ENCODE results near the gene UGCG.
A peak's percentile ranks its signal among the peaks of the same experiment; 100 is the strongest.
"Not testable (repeated sequence)": the region's sequence is repeated elsewhere in the genome, so short reads cannot be mapped to it uniquely, and the experiment has no call there.

Gene UGCG

DNA sequence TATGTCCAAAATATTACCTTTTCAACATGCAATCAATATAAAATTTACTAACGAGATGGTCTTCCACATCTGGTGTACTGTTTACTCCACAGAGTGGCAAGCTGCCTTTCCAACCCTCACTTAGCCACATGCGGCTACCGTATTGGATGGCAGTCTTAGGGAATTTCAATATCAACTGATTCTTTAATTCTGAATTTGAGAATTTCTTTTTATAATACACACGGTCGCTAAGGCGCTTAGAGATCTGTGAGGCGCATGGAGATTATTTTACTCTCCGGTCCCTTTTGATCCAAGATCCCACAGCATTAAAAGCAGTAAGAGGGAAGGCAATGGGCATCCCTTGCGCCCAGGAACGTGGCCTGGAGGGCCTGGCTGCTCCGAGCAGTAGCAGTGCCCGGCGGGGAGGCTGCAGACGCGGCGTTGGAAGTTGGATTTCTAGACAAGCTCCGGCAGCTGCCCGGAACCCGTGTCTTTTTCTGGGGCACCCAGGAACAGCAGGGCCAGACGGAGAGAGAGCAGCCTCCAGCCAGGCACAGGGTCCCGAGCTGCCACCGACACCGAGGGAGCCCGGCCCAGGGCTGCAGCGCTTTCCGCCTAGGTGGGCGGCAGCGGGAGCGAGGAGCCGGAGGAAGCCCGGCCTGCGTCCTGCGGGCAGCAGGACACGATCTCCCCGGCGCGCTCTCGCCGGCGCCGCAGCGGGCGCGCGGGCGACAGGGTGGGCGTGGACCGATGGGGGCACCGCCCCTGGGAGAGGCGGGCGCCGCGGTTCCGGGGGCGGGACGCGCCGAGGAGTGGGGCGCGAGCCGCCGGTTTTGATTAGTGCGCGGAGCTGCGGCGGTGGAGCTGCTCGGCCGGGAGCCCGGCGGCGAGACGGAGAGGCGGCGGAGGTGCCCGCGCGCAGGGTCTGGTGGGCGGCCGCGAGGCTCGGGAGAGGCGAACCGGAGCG is at the start of gene UGCG:
Gene UGCG, plus strand, starts transcription at position 819 of the 946 bp plus-strand sequence. CDS start 402 bp downstream, outside the sequence.
- DNase-seq (ENCODE audit: low spot score) = peak; percentile 85

DNA sequence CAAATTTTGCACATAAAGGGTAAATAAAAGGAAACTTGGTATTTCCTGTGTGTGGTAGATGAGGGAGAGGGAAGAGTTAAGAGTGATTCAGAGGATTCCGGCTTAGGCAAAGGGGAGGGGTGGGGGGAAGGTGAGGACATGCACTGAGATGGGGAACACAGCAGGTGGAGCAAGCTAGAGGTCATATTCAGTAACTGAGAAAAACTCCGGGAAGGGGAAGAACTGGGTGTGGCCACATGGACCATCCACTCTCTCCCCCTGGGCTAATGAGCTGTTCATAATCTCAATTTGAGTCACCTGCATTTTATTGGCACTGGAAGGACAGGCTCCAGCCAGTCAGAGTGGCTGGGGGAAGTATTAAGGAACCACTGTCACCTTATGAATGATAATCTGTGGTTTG is 45.1 kb upstream of the UGCG start:
- no peak for DNase-seq (ENCODE audit: low spot score)

DNA sequence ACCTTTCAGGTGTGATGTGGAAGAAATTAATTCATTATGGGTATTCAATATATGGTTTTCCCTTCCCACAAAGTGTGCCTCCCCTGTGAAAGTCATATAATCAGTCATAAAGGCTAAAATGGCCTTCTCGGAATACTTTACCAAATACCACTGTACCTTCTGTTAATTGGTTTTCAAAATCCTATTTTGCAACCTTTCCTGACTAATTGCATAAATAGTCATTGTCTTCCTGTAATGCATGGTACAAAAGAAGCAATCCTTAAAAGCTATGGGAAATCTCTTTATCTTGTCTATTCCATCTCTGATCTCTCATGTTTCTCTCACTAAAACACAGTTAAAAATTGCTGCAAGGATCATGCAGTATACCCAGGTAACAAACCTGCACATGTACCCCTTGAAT is 44.3 kb upstream of the UGCG start:
- DNase-seq (ENCODE audit: low spot score) = no peak

DNA sequence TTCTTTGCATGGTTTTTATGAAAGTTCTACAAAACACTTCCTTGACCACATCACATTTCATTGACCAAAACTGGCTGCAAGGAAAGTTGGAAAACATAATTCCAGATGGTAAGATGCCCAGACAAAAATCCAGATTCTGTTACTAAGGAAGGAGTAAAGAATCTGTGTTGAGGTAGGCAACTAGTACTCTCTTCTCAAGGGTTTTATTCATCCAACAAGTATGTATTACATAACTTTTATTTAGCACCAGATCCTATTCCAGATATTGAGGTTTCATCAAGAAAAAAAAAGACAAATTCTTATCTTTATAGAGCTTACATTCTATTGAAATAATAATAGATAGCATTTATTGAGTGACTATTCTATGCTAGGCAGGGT is 43.2 kb upstream of the UGCG start:
- no peak for DNase-seq (ENCODE audit: low spot score)

DNA sequence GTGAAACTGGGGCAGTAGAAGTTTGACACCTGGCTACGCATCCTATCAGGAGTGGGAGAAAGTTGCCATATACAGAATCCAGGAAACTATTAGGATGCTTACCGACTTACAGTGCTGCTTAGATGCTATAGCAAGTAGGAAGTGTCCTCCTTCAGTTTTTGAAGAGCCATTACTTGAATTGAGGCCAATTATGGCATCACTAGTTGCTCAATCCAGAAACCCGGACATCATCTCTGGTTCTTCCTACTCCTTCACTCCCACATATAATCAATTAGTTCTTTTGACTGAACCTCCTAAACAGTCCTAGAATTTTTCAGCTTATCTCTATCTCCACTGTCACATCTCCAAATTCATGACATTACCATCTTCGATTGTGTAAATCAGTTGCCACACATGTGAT is 41.8 kb upstream of the UGCG start:
- no peak for DNase-seq (ENCODE audit: low spot score)

DNA sequence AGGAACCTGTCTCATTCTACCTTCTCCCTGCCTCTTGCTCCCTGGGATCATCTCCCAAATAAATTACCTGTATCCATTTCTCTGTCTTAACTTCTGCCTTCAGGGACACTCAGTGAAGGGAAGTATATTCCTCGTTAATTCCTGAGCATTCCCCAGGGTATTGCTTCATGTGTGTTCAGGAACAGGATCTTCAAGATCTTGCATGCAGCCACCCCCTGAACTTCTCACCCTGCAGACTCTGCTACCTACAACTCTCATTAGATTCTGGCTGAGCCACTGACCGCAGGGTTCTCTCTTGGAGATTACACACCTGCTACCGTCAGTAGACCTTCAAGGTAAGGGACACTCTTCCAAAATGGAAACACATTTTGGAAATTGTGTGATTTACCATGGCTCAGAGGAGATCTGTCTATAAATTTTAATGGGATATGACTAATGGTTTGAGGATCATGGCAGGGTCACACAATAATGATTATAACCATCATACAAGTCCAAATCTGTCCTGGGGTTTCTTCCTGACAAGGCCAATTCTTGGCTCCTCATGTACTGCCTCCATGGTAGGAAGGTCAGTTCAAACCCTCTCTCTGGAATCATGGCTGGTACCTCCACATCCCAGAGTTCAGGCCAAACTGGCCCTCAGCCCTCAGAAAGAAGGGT is 38.9 kb upstream of the UGCG start:
- DNase-seq (ENCODE audit: low spot score) = no peak

DNA sequence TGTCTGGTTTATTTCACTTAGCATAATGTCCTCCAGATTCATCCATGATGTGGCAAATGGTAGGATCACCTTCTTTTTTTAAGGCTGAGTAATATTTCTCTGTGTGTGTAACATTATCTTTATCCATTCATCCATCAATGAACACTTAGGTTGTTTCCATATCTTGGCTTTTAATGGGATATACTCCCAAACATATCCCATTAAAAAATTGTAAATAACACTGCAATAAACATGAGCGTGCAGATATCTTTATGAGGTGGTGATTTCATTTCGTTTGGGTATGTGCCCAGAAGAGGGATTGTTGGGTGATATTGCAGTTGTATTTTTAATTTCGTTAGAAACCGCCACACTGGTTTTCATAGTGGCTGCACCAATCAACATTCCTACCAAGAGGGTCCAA is 36.2 kb upstream of the UGCG start:
- DNase-seq (ENCODE audit: low spot score) = no peak

DNA sequence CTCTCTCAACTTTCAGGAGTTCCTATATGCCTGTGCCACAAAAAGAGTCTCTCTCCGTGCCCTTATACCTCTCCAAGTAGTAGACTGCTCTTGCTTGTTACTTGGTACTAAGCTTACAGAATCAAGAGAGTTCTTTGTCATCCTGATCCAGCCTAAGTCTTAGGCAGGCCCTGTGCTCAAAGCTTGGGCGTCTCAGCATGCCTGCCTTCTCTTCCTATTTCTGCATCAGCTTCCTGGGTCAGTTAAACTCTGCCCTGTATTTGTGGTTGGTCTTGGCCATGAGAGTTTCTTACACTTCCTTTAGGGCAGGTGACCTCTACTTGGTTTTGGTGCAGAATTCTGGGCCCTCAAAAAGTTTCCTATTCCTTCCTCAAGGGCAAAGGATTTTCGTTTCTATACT is 33.0 kb upstream of the UGCG start:
- no peak for DNase-seq (ENCODE audit: low spot score)

DNA sequence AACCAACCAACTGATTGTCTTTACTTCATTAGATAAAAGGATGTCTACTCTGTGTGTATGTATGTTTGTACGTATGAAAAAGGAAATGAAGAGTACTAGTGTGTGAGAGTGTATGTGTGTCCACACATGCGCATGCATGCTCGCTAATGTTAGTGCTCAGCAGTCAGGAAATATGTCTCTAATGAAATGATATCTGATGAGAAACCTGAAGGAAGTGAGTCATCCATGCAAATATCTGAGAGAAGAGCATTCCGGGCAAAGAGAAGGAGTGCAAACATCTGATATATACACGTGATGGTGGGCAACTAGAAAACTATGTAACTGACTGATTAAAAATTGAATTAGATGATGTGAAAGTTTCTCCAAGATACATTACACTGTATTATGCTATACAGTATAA is 29.6 kb upstream of the UGCG start:
- no peak for DNase-seq (ENCODE audit: low spot score)

DNA sequence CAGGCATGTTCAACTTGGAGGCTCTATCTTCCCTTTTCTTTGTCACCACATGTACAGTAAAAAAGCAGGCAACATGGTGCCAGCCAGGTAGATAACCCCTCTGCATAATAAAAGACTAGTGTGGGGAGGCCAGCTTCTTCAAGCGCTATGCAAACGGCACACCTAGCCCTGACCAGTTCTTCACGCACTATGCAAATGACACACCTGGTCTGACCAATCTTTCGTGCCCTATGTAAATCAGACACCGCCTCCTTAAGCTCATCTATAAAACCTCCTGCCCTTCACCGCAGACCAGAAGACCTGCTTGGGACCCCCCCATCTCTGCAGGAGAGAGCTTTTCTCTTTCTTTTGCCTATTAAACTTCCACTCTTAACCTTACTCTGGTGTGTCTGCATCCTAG is 28.1 kb upstream of the UGCG start:
- DNase-seq (ENCODE audit: low spot score) = no peak

DNA sequence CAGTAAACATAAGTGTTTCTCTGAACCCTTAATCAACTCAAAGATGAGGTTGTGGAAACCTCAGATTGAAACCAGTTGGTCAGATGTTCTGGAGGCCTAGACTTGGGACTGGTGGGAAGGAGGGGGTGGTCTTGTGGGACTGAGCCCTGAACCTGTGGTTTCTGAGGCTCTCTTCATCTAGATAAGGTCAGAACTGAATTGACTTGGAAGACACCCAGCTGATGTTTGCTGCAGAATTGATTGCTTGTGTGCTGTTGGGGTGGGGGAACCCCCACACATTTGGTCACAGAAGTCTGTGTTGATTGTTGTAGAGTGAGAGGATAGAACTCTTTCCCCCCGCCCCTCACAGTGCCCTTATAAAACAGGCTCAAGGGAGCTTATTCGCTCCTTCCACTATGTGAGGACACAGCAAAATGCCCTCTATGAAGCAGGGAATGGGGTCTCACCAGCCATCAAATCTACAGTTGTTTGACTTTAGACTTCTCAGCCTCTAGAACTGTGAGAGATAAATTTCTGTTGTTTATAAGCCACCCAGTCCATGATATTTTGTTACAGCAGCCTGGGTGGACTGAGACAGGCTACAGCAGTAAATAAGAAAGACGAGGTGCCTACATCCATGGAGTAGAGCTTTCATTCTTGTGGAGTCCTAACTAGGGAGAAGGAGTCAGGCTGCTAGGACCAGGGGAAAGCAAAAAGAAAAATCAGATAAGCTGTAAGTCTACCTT is 25.7 kb upstream of the UGCG start:
- DNase-seq (ENCODE audit: low spot score) = no peak

DNA sequence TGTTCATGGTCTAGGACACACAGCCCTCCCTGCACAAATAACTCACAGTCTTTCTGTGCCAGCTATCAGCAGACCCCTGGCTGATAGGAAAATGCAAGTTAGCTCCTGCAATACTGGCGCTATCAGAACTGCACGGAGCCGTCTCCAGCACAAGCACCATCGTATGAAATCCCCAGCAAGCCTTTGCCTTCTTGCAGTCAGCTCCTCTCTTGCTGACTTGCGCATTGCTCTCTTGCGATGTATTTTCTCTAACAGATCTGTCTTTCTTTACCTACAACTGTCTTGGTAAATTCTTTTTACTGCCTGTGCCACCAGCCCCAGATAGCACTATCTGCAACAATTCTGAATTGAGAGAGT is 25.1 kb upstream of the UGCG start:
- no peak for DNase-seq (ENCODE audit: low spot score)

DNA sequence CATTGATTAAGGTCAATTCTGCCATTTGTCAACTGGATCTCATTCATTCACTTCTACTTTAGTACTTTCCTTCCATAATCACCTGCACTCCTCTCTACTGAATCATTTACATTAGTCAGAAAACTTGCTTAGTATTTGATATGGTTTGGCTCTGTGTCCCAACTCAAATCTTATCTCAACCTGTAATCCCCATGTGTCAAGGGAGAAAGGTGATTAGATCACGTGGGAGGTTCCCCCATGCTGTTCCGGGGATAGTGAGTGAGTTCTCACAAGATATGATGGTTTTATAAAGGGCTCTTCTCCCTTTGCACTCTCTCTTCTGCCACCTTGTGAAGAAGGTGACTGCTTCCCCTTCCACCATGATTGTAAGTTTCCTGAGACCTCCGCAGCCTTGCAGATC is 23.7 kb upstream of the UGCG start:
- no peak for DNase-seq (ENCODE audit: low spot score)

DNA sequence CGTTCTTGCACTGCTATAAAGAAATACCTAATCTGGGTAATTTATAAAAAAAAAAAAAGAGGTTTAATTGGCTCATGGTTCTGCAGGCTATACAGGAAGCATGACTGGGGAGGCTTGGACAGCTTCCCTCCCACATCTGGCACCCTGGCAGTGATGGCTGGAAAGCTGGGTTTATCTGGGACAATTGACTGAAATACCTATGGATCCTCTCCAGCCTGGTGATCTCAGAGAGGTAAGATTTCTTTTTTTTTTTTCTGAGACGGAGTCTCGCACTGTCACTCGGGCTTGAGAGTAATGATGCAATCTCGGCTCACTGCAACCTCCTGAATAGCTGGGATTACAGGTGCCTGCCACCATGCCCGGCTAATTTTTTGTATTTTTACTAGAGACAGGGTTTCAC is 22.7 kb upstream of the UGCG start:
- no peak for DNase-seq (ENCODE audit: low spot score)

DNA sequence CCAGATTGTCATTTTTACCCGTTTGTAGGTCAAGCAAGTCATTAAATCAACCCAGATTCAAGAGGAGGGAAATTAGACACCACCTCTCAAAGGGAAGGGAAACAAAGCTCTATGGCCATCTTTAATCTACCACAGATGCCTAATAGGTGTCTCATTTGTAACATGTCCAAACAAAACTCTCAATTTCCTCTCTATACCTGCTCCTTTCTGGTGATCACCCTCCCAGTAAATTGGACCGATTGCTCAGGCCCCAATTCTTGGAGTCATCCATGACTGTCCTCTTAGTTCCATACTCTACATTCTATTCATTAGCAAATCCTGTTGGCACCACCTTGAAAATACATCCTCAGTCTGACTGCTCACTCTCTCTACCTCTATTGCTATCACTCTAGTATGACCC is 22.1 kb upstream of the UGCG start:
- no peak for DNase-seq (ENCODE audit: low spot score)

DNA sequence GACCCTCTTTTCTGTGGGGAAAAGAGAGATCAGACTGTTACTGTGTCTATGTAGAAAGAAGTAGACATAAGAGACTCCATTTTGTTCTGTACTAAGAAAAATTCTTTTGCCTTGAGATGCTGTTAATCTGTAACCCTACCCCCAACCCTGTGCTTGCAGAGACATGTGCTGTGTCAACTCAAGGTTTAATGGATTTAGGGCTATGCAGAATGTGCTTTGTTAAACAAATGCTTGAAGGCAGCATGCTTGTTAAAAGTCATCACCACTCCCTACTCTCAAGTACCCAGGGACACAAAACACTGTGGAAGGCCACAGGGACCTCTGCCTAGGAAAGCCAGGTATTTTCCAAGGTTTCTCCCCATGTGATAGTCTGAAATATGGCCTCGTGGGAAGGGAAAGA is 21.3 kb upstream of the UGCG start:
- not testable (repeated sequence) for DNase-seq (ENCODE audit: low spot score)

DNA sequence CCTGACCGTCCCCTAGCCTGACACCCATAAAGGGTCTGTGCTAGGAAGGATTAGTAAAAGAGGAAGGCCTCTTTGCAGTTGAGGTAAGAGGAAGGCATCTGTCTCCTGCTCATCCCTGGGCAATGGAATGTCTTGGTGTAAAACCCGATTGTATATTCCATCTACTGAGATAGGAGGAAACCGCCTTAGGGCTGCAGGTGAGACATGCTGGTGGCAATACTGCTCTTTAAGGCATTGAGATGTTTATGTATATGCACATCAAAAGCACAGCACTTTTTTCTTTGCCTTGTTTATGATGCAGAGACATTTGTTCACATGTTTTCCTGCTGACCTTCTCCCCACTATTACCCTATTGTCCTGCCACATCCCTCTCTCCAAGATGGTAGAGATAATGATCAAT is 20.9 kb upstream of the UGCG start:
- not testable (repeated sequence) for DNase-seq (ENCODE audit: low spot score)

DNA sequence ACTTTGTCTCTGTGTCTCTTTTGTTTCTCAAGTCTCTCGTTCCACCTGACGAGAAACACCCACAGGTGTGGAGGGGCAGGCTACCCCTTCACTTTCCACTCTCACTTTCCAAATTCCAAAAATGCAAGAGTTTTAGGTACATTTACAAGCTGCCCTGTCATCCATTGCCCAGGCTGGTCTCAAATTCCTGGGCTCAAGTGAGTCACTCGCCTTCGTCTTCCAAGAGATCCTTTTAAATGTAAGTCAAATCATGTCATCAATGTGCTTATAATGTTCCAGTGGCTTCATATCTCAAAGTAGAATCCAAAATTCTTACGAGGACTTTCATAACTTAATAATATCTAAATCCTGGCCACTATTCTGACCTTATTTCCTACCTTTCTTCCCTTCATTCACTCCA is 20.4 kb upstream of the UGCG start:
- DNase-seq (ENCODE audit: low spot score) = no peak

DNA sequence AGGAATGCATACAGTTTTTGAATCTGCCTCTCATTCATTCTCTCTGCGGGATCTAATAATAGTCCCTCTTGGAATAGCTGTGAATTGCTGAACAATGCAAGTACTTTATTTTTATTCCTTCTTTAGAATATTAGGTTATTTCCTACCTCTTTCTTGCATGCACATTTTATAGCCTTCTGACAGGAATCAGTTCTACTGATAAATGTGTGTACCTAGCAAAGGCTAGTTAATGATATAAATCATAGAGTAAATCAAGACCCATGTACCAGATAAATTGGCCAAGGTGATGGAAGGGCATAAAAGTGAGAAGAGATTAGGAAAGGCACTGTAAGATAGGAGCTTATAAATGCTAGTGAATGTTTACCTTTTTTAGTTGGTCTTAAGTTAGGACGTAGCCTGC is 19.2 kb upstream of the UGCG start:
- no peak for DNase-seq (ENCODE audit: low spot score)

DNA sequence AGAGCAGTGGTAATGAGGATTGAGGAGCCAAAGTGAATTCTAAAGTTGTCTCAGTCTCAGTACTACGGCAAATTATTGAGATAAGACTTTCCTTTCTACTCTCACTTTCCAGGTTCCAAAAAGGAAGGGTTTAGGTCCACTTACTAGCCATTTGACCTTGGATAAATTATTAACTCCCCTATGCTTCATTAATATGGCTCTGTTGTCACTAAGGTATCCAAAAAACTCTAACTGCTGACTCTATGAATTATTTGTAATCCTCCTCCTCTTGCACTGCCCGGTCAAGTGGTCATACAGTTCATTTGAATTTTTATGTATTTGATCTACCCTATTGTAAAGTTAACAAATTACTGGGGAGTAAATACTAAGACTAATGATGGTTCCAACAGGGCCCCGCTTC is 17.7 kb upstream of the UGCG start:
- no peak for DNase-seq (ENCODE audit: low spot score)

DNA sequence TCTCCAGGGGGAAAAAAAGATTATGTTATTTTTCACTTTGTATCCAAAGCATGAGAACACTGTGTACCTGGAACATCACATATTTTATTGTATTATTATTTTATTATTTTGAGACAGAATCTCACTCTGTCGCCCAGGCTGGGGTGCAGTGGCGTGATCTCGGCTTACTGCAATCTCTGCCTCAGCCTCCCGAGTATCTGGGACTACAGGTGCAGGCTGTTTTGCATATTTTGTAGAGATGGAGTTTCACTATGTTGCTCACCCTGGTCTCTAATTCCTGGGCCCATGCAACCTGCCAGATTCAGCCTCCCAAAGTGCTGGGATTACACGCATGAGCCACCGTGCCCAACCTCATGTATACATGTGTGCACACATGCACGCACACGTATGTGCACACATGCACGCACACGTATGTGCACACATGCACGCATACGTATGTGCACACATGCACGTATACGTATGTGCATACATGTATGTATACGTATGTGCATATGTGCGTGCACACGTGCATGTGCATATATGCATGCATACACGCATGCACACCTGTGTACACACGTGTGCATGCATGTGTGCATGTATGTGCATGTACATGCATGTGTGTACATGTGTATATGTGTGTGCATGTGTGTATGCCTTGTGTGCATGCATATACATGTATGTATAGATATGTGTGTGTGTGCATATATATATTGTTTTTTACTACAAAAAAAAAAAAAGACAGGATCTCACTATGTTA is 9.5 kb upstream of the UGCG start:
- DNase-seq (ENCODE audit: low spot score) = no peak

DNA sequence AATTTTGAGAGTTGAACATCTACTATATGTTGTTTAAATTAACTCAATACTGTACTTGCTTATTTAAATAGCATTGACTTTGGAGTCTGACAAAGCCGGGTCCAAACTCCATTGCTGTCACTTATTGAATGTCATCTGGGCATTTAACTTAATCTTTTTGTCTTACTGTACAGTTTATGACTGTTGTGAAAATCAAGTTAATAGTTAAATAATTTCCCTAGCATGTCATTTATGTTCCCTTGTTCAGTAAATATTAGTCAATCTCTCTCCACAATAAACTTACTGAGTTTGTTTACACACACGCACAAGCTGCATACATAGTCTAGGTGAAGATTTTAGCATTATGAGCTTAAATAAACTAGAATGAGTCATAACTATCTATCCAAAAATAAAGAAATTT is 6.3 kb upstream of the UGCG start:
- DNase-seq (ENCODE audit: low spot score) = no peak
